ENCODE measurements around the gene DNAJC1.
A peak's percentile ranks its signal among the peaks of the same experiment; 100 is the strongest.

Gene DNAJC1

DNA sequence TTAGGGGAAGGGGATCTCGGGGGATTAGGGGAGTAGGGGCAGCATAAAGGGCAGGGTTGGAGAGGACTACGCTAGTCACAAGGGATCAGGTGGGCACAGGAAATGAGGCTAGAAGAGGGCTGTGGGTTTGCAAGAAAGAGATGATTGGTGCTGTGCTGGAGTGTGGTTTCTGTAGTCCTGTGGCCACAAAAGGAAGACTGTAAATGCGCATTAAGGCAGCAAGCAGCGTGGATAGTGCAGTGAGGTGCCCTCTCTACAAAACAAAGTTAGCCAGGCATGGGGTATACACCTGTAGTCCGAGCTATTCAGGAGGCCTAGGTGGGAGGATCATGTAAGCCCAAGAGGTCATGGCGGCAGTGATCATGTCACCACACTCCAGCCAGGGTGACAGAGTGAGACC, 257.4 kb downstream of the DNAJC1 start:
- peak overlapping the region; percentile 31 for H4K8ac ChIP-seq (ENCODE audit: low read length)

DNA sequence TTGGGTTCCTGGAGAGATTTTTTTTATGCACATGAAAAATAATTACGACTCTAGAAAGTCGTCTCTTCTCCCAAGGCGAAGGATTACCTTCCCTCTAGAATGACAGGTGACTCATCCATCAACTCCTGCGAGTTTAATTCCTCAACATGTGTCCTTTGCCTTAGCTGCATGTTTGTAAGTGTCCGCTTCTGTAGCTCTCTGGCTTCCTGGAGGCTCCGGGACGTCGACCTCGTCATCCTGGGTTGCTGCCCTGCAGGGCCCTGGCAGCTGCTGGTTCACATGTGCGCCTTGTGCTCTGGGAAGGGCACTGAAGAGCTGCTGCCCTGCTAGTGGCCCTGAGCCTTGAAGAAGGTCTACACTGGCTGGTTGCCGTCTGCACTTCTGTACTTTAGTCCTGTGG, 259.3 kb downstream of the DNAJC1 start:
- H2AFZ ChIP-seq (ENCODE audit: low read depth, low read length), result no peak overlapping the region
- no peak overlapping the region for H4K91ac ChIP-seq (ENCODE audit: low read length)
- WGBS, result 90% methylated on average over 11 of the region's 11 CpGs
- H3K79me1 ChIP-seq (replicated peaks; ENCODE audit: low read length, poor library complexity, severe bottlenecking), result peaks cover 6% of the 10 kb centered on the region
- no peak overlapping the region for H2BK12ac ChIP-seq (ENCODE audit: low read length in 2 of 2)
- no peaks in the 10 kb centered on the region for H3K4me1 ChIP-seq (ENCODE audit: control insufficient read depth, insufficient read depth, low read depth, low read length)
- no peak overlapping the region for H4K8ac ChIP-seq (ENCODE audit: low read length)
- H2BK15ac ChIP-seq (ENCODE audit: low read depth, poor library complexity, severe bottlenecking), result no peak overlapping the region
- no peak overlapping the region for H3K23ac ChIP-seq (ENCODE audit: low read length in 2 of 2)
- no peak overlapping the region for H3K27ac ChIP-seq (ENCODE audit: low read length, poor library complexity, severe bottlenecking)
- no peaks in the 10 kb centered on the region for H3K9me3 ChIP-seq (ENCODE audit: control insufficient read depth, low read length)
- H3K4ac ChIP-seq (ENCODE audit: low read depth in 1 of 2, low read length in 2 of 2), result no peak overlapping the region
- H3K4me2 ChIP-seq (ENCODE audit: low read length, poor library complexity, severe bottlenecking), result no peak overlapping the region
- no peak overlapping the region for H3K14ac ChIP-seq (ENCODE audit: low read length in 2 of 2)
- no peak for DNase-seq
- H3K4me3 ChIP-seq (ENCODE audit: insufficient read depth in 1 of 2, low read depth in 1 of 2, low read length in 2 of 2), result no peak overlapping the region
- H3K18ac ChIP-seq (ENCODE audit: low read depth in 1 of 2, low read length in 2 of 2), result no peak overlapping the region
- no peak overlapping the region for H2BK120ac ChIP-seq (ENCODE audit: low read depth, low read length)
- no peaks in the 10 kb centered on the region for H3K27me3 ChIP-seq (ENCODE audit: control insufficient read depth in 1 of 2, insufficient read depth in 1 of 2, low read length in 2 of 2)
- no peak overlapping the region for H2AK5ac ChIP-seq (ENCODE audit: low read length, severe bottlenecking)
- no peak overlapping the region for H3K9ac ChIP-seq (ENCODE audit: low read length)
- H2BK5ac ChIP-seq (ENCODE audit: low read depth, low read length, poor library complexity, severe bottlenecking), result no peak overlapping the region
- H3K36me3 ChIP-seq (ENCODE audit: control insufficient read depth in 1 of 2, insufficient read depth in 2 of 2, low read depth in 1 of 2, low read length in 2 of 2), result peaks cover 13 to 65% of the 10 kb centered on the region in 2 experiments

More for the DNA sequence above, 257.4 kb downstream of the DNAJC1 start:
- Histone ChIP-seq H3K4me2 (ENCODE audit: low read length, poor library complexity, severe bottlenecking) (no peak overlapping the region), H2BK5ac (ENCODE audit: low read depth, low read length, poor library complexity, severe bottlenecking) (no peak overlapping the region), H4K91ac (ENCODE audit: low read length) (no peak overlapping the region), H3K14ac (ENCODE audit: low read length in 2 of 2) (no peak overlapping the region), H3K4ac (ENCODE audit: low read depth in 1 of 2, low read length in 2 of 2) (no peak overlapping the region), H2BK12ac (ENCODE audit: low read length in 2 of 2) (no peak overlapping the region), H3K9me3 (ENCODE audit: control insufficient read depth, low read length) (no peaks in the 10 kb centered on the region), H2BK15ac (ENCODE audit: low read depth, poor library complexity, severe bottlenecking) (no peak overlapping the region), H3K9ac (ENCODE audit: low read length) (no peak overlapping the region), H2BK120ac (ENCODE audit: low read depth, low read length) (no peak overlapping the region), H3K36me3 (ENCODE audit: control insufficient read depth in 1 of 2, insufficient read depth in 2 of 2, low read depth in 1 of 2, low read length in 2 of 2) (peaks cover 16 to 47% of the 10 kb centered on the region in 2 experiments), H2AFZ (ENCODE audit: low read depth, low read length) (no peak overlapping the region), H3K79me1 (replicated peaks; ENCODE audit: low read length, poor library complexity, severe bottlenecking) (peaks cover 6% of the 10 kb centered on the region), H3K23ac (ENCODE audit: low read length in 2 of 2) (no peak overlapping the region), H3K4me3 (ENCODE audit: insufficient read depth in 1 of 2, low read depth in 1 of 2, low read length in 2 of 2) (no peak overlapping the region), H3K4me1 (ENCODE audit: control insufficient read depth, insufficient read depth, low read depth, low read length) (no peaks in the 10 kb centered on the region), H3K18ac (ENCODE audit: low read depth in 1 of 2, low read length in 2 of 2) (no peak overlapping the region), H3K27me3 (ENCODE audit: control insufficient read depth in 1 of 2, insufficient read depth in 1 of 2, low read length in 2 of 2) (no peaks in the 10 kb centered on the region), H3K27ac (ENCODE audit: low read length, poor library complexity, severe bottlenecking) (no peak overlapping the region), H2AK5ac (ENCODE audit: low read length, severe bottlenecking) (no peak overlapping the region)
- over 99% methylated on average over 6 of the region's 6 CpGs for WGBS
- no peak for DNase-seq

DNA sequence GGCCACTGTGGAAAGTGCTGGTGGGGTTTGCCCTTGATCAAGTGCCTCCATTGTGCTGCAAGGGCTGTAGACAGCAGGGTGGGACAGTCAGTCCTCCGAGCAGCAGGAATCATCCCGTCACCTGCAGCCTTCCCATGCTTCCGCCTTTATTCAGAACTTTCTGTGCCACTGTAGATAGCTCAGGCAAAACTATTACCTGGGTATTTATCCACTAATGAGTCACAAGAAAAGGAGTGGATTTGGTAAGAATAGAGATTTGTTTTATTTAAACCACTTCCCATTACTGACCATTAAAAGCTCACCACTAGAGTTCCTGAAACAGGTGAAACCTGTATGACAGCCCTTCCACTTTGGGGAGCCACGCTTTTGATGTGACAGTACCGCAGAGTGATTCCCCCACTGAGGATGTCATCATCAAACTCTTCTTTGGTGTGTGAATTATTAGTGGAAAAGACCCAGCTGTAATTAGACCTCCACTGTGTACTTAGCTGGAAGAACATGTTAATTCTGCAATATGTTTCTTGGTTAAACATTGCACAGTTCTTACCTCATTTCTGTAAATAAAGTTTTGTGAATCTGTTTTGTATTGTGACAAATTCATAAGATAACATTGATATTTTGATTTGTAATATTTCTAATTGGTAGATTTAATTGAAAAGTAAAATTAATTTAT, 260.7 kb downstream of the DNAJC1 start:
- peaks cover 9% of the 10 kb centered on the region for H3K79me1 ChIP-seq (replicated peaks; ENCODE audit: low read length, poor library complexity, severe bottlenecking)
- H3K9ac ChIP-seq (ENCODE audit: low read length), result no peak overlapping the region
- DNase-seq, result no peak
- H4K91ac ChIP-seq (ENCODE audit: low read length), result no peak overlapping the region
- H2AK5ac ChIP-seq (ENCODE audit: low read length, severe bottlenecking), result no peak overlapping the region
- H3K27me3 ChIP-seq (ENCODE audit: control insufficient read depth in 1 of 2, insufficient read depth in 1 of 2, low read length in 2 of 2), result no peaks in the 10 kb centered on the region
- H3K14ac ChIP-seq (ENCODE audit: low read length in 2 of 2), result no peak overlapping the region
- 100% methylated on average over 5 of the region's 5 CpGs for WGBS
- H3K9me3 ChIP-seq (ENCODE audit: control insufficient read depth, low read length), result no peaks in the 10 kb centered on the region
- H3K4me2 ChIP-seq (ENCODE audit: low read length, poor library complexity, severe bottlenecking), result no peak overlapping the region
- H2BK120ac ChIP-seq (ENCODE audit: low read depth, low read length), result no peak overlapping the region
- no peak overlapping the region for H2BK12ac ChIP-seq (ENCODE audit: low read length in 2 of 2)
- H3K4ac ChIP-seq (ENCODE audit: low read depth in 1 of 2, low read length in 2 of 2), result no peak overlapping the region
- H4K8ac ChIP-seq (ENCODE audit: low read length), result no peak overlapping the region
- no peak overlapping the region for H3K4me3 ChIP-seq (ENCODE audit: insufficient read depth in 1 of 2, low read depth in 1 of 2, low read length in 2 of 2)
- peak overlapping the region in 1 of 2 experiments; percentile 21 for H3K18ac ChIP-seq (ENCODE audit: low read depth in 1 of 2, low read length in 2 of 2)
- peaks cover 18 to 77% of the 10 kb centered on the region in 2 experiments for H3K36me3 ChIP-seq (ENCODE audit: control insufficient read depth in 1 of 2, insufficient read depth in 2 of 2, low read depth in 1 of 2, low read length in 2 of 2)
- H3K4me1 ChIP-seq (ENCODE audit: control insufficient read depth, insufficient read depth, low read depth, low read length), result no peaks in the 10 kb centered on the region
- H3K27ac ChIP-seq (ENCODE audit: low read length, poor library complexity, severe bottlenecking), result no peak overlapping the region
- H2BK5ac ChIP-seq (ENCODE audit: low read depth, low read length, poor library complexity, severe bottlenecking), result no peak overlapping the region
- no peak overlapping the region for H2AFZ ChIP-seq (ENCODE audit: low read depth, low read length)
- H2BK15ac ChIP-seq (ENCODE audit: low read depth, poor library complexity, severe bottlenecking), result no peak overlapping the region
- no peak overlapping the region for H3K23ac ChIP-seq (ENCODE audit: low read length in 2 of 2)

DNA sequence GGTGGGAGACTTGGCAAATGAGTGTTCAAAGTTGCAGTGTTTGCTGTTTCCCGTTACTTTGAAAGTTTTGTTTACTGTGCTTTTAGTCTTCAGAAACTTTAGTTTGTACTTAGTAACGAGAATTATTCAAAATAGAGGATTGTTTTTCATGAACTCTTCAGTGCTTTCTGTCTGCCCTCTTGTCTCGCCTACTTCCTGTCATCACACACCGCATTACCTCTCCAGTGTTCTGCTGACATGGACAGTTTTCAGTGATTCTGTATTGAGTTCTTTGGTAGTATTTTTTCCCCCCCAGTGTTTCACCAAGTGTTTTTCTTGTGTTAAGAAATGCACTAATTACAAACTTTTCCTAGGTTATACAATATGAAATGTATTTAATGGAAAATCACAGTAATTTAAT, 262.5 kb downstream of the DNAJC1 start:
- no peak overlapping the region for H3K9ac ChIP-seq (ENCODE audit: low read length)
- no peaks in the 10 kb centered on the region for H3K27me3 ChIP-seq (ENCODE audit: control insufficient read depth in 1 of 2, insufficient read depth in 1 of 2, low read length in 2 of 2)
- no peak overlapping the region for H2BK120ac ChIP-seq (ENCODE audit: low read depth, low read length)
- H2AFZ ChIP-seq (ENCODE audit: low read depth, low read length), result no peak overlapping the region
- no peak overlapping the region for H3K4ac ChIP-seq (ENCODE audit: low read depth in 1 of 2, low read length in 2 of 2)
- H2AK5ac ChIP-seq (ENCODE audit: low read length, severe bottlenecking), result no peak overlapping the region
- H4K8ac ChIP-seq (ENCODE audit: low read length), result no peak overlapping the region
- WGBS, result 100% methylated on average over 1 of the region's 4 CpGs
- no peak overlapping the region for H3K4me2 ChIP-seq (ENCODE audit: low read length, poor library complexity, severe bottlenecking)
- no peaks in the 10 kb centered on the region for H3K4me1 ChIP-seq (ENCODE audit: control insufficient read depth, insufficient read depth, low read depth, low read length)
- no peak overlapping the region for H2BK12ac ChIP-seq (ENCODE audit: low read length in 2 of 2)
- H3K27ac ChIP-seq (ENCODE audit: low read length, poor library complexity, severe bottlenecking), result no peak overlapping the region
- no peak overlapping the region for H2BK5ac ChIP-seq (ENCODE audit: low read depth, low read length, poor library complexity, severe bottlenecking)
- no peak overlapping the region for H3K14ac ChIP-seq (ENCODE audit: low read length in 2 of 2)
- no peaks in the 10 kb centered on the region for H3K9me3 ChIP-seq (ENCODE audit: control insufficient read depth, low read length)
- H4K91ac ChIP-seq (ENCODE audit: low read length), result no peak overlapping the region
- no peak overlapping the region for H3K18ac ChIP-seq (ENCODE audit: low read depth in 1 of 2, low read length in 2 of 2)
- H3K79me1 ChIP-seq (replicated peaks; ENCODE audit: low read length, poor library complexity, severe bottlenecking), result peaks cover 9% of the 10 kb centered on the region
- H3K23ac ChIP-seq (ENCODE audit: low read length in 2 of 2), result no peak overlapping the region
- no peak for DNase-seq
- H3K36me3 ChIP-seq (ENCODE audit: control insufficient read depth in 1 of 2, insufficient read depth in 2 of 2, low read depth in 1 of 2, low read length in 2 of 2), result peaks cover 27 to 89% of the 10 kb centered on the region in 2 experiments
- H3K4me3 ChIP-seq (ENCODE audit: insufficient read depth in 1 of 2, low read depth in 1 of 2, low read length in 2 of 2), result no peak overlapping the region
- H2BK15ac ChIP-seq (ENCODE audit: low read depth, poor library complexity, severe bottlenecking), result no peak overlapping the region
